ENCODE data around the gene SETD4.

GRCh38 chr21:36008505-36008904 lies 51.8 kb downstream of the SETD4 start:
- TF ChIP-seq, protein P1, sequence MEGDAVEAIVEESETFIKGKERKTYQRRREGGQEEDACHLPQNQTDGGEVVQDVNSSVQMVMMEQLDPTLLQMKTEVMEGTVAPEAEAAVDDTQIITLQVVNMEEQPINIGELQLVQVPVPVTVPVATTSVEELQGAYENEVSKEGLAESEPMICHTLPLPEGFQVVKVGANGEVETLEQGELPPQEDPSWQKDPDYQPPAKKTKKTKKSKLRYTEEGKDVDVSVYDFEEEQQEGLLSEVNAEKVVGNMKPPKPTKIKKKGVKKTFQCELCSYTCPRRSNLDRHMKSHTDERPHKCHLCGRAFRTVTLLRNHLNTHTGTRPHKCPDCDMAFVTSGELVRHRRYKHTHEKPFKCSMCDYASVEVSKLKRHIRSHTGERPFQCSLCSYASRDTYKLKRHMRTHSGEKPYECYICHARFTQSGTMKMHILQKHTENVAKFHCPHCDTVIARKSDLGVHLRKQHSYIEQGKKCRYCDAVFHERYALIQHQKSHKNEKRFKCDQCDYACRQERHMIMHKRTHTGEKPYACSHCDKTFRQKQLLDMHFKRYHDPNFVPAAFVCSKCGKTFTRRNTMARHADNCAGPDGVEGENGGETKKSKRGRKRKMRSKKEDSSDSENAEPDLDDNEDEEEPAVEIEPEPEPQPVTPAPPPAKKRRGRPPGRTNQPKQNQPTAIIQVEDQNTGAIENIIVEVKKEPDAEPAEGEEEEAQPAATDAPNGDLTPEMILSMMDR (IDR thresholded peaks at IDR 0.05), result no peak
- TF ChIP-seq POLR2A (IDR thresholded peaks at IDR 0.05), result no peak
- TF ChIP-seq EP300 (IDR thresholded peaks at IDR 0.05), result no peak

All from tibial nerve (tissue), 4 donors.